MV-4-11 (cell line): Measurements from ENCODE around the gene JAM3.

Experiments
- DNase-seq: peaks from one replicate; lab custom pipeline; 2025; lab: John Stamatoyannopoulos, UW

Gene JAM3

GRCh38 chr11:134068829-134069425 lies at the start of gene JAM3:
Gene JAM3, plus strand, starts transcription at chr11:134069072. Its CDS starts 12 bp downstream, at chr11:134069084.
- no peak for DNase-seq

- no peak for DNase-seq
Observed at GRCh38 chr11:134019500-134019899, 49.4 kb upstream of the JAM3 start.

GRCh38 chr11:134020598-134020997 lies 48.3 kb upstream of the JAM3 start:
- no peak for DNase-seq

- DNase-seq: no peak
Observed at GRCh38 chr11:134021326-134021725, 47.5 kb upstream of the JAM3 start.

- no peak for DNase-seq
Observed at GRCh38 chr11:134022748-134023147, 46.1 kb upstream of the JAM3 start.

- peak; percentile 70 for DNase-seq
Observed at GRCh38 chr11:134024420-134025081, 44.3 kb upstream of the JAM3 start.

GRCh38 chr11:134025082-134025429 lies 43.8 kb upstream of the JAM3 start:
- no peak for DNase-seq

GRCh38 chr11:134026655-134027343 lies 42.1 kb upstream of the JAM3 start:
- no peak for DNase-seq

GRCh38 chr11:134027671-134028070 lies 41.2 kb upstream of the JAM3 start:
- DNase-seq: no peak

- no peak for DNase-seq
Observed at GRCh38 chr11:134028368-134028920, 40.4 kb upstream of the JAM3 start.

- no peak for DNase-seq
Observed at GRCh38 chr11:134030853-134031252, 38.0 kb upstream of the JAM3 start.

GRCh38 chr11:134032043-134032442 lies 36.8 kb upstream of the JAM3 start:
- DNase-seq: no peak

- DNase-seq: no peak
Observed at GRCh38 chr11:134032501-134033091, 36.3 kb upstream of the JAM3 start.

GRCh38 chr11:134033276-134033675 lies 35.6 kb upstream of the JAM3 start:
- no peak for DNase-seq

- DNase-seq: peak; percentile 63
Observed at GRCh38 chr11:134033696-134034491, 35.0 kb upstream of the JAM3 start.

- no peak for DNase-seq
Observed at GRCh38 chr11:134034496-134035381, 34.1 kb upstream of the JAM3 start.

GRCh38 chr11:134036492-134037045 lies 32.3 kb upstream of the JAM3 start:
- no peak for DNase-seq

GRCh38 chr11:134037046-134037908 lies 31.6 kb upstream of the JAM3 start:
- no peak for DNase-seq

- peak; percentile 23 for DNase-seq
Observed at GRCh38 chr11:134038897-134039470, 29.9 kb upstream of the JAM3 start.
